Spinal cord (tissue), 10 donors: Measurements from ENCODE around the gene ATF2. TPM values are rescaled to one million over a fixed set of nuclear protein-coding genes. Genes with fewer than 3 reads are reported as not detected.

Experiments used
- DNase-seq, 6 donors: peaks; one replicate each; pipeline versions ENCODE4 v3.0.0 to v3.0.0-alpha.2; 2013 to 2015; ENCODE audit warnings: low spot score in 6 of 6, low read depth in 4 of 6
- H3K27ac ChIP-seq: one replicate; pipeline ENCODE4 v1.5.1; 2013; ENCODE audit warnings: low read depth, low read length, control low read depth
- H3K27me3 ChIP-seq: one replicate; pipeline ENCODE4 v1.6.1; 2013; ENCODE audit warnings: low read length; ENCODE audit not compliant: control insufficient read depth, insufficient read depth
- H3K36me3 ChIP-seq: one replicate; pipeline ENCODE4 v1.6.1; 2013; ENCODE audit warnings: low read length; ENCODE audit not compliant: control insufficient read depth, insufficient read depth
- H3K4me1 ChIP-seq: one replicate; pipeline ENCODE4 v1.6.1; 2013; ENCODE audit warnings: low read length; ENCODE audit not compliant: control insufficient read depth, insufficient read depth
- H3K4me3 ChIP-seq: one replicate; pipeline ENCODE4 v1.5.1; 2013; ENCODE audit warnings: low read depth, low read length, control low read depth
- H3K9me3 ChIP-seq: one replicate; pipeline ENCODE4 v1.6.1; 2013; ENCODE audit warnings: low read length; ENCODE audit not compliant: control insufficient read depth, insufficient read depth
- WGBS: methylation state at CpG from one replicate; pipeline ENCODE4 v1.1.5; 2013; ENCODE audit warnings: missing lambda C conversion rate; ENCODE audit not compliant: insufficient coverage; 5-methylcytosine and 5-hydroxymethylcytosine counted together
- polyA plus RNA-seq, 2 donors: library from polyadenylated mRNA; unstranded; fragments of 120-200 nt; gene quantifications; one replicate each; pipeline ENCODE4 v1.2.1, GENCODE V29; 2013; ENCODE audit not compliant: insufficient read length in 2 of 2
- total RNA-seq, 2 donors: library from RNA; depleted of rRNA in 1 of 2; stranded (reverse); fragments of 120-200 nt in 1 of 2; fragments of >200 nt in 1 of 2; gene quantifications; one replicate each; pipeline versions ENCODE4 v1.2.3 to v1.2.4, GENCODE V29; 2013 to 2014
- donor health status: healthy.

Gene ATF2
- total and polyA plus RNA-seq, 4 donors, result 48.7 to 88.1 (median 63.7) TPM

- H3K4me3 ChIP-seq, result no peak overlapping the region
- no peaks in the 10 kb centered on the region for H3K9me3 ChIP-seq
- no CpG with 5 or more reads among the region's 2 CpGs for WGBS
- DNase-seq, result no peak
- no peaks in the 10 kb centered on the region for H3K4me1 ChIP-seq
- peaks cover 4% of the 10 kb centered on the region for H3K36me3 ChIP-seq
- no peak overlapping the region for H3K27ac ChIP-seq
- H3K27me3 ChIP-seq, result no peaks in the 10 kb centered on the region
Observed at GRCh38 chr2:175183674-175184073, 15.7 kb upstream of the ATF2 start.

- Histone ChIP-seq H3K36me3 (peaks cover 4% of the 10 kb centered on the region), H3K27me3 (no peaks in the 10 kb centered on the region), H3K9me3 (no peaks in the 10 kb centered on the region), H3K4me1 (no peaks in the 10 kb centered on the region), H3K27ac (peak overlapping the region; percentile 82), H3K4me3 (peak overlapping the region; percentile 90)
- 51% methylated on average over 3 of the region's 5 CpGs for WGBS
- no peak for DNase-seq
Observed at GRCh38 chr2:175181877-175182308, 13.9 kb upstream of the ATF2 start.

- Histone ChIP-seq H3K27ac (peak within 1 kb of the TSS; percentile 82), H3K4me1 (no peaks in the 10 kb centered on the region), H3K27me3 (no peaks in the 10 kb centered on the region), H3K9me3 (no peaks in the 10 kb centered on the region), H3K4me3 (peak within 1 kb of the TSS; percentile 90), H3K36me3 (peaks cover 4% of the 10 kb centered on the region)
- DNase-seq, result peak; percentile 88 to 99 (median 92)
- 0% methylated on average over 47 of the region's 53 CpGs for WGBS
Observed at GRCh38 chr2:175181104-175181876, 13.3 kb upstream of the ATF2 start, which contains the start of gene ATP5MC3. TSS of gene ATP5MC3 (minus strand) at chr2:175181710. CDS start at chr2:175181393, 317 bp downstream.

- Histone ChIP-seq H3K36me3 (peaks cover 4% of the 10 kb centered on the region), H3K4me1 (no peaks in the 10 kb centered on the region), H3K27me3 (no peaks in the 10 kb centered on the region), H3K4me3 (peak overlapping the region; percentile 90), H3K9me3 (no peaks in the 10 kb centered on the region), H3K27ac (peak overlapping the region; percentile 82)
- peak in 5 of 6 donors; percentile 5 to 59 (median 12) for DNase-seq
- 0% methylated on average over 9 of the region's 10 CpGs for WGBS
Observed at GRCh38 chr2:175180701-175181103, 12.7 kb upstream of the ATF2 start.

DNA sequence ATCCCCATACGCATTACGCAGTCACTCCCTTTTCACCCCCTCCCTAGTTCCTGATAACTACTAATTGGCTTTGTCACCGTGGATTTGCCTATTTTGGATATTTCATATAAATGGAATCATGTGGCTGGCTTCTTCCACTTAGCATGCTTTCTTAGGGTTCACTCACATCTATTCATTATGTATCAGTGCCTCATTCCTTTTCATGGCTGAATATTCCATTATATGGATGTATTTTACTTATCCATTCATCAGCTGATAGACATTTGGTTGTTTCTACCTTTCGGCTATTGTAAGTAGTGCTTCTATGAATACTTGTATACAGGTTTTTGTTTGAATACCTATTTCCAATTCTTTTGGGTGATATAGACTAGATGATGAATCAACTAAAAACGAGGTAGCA, 8.6 kb upstream of the ATF2 start:
- no peak for DNase-seq
- no peaks in the 10 kb centered on the region for H3K27me3 ChIP-seq
- H3K9me3 ChIP-seq, result no peaks in the 10 kb centered on the region
- WGBS, result no CpG with 5 or more reads among the region's 5 CpGs
- no peaks in the 10 kb centered on the region for H3K4me1 ChIP-seq
- no peak overlapping the region for H3K27ac ChIP-seq
- H3K4me3 ChIP-seq, result no peak overlapping the region
- peaks cover 7% of the 10 kb centered on the region for H3K36me3 ChIP-seq

GRCh38 chr2:175175896-175176295, 7.9 kb upstream of the ATF2 start:
- Histone ChIP-seq H3K27me3 (no peaks in the 10 kb centered on the region), H3K4me1 (no peaks in the 10 kb centered on the region), H3K4me3 (no peak overlapping the region), H3K36me3 (peaks cover 7% of the 10 kb centered on the region), H3K27ac (no peak overlapping the region), H3K9me3 (no peaks in the 10 kb centered on the region)
- no peak for DNase-seq
- no CpG with 5 or more reads among the region's 1 CpG for WGBS

- Histone ChIP-seq H3K4me1 (no peaks in the 10 kb centered on the region), H3K36me3 (peaks cover 7% of the 10 kb centered on the region), H3K4me3 (no peak overlapping the region), H3K27me3 (no peaks in the 10 kb centered on the region), H3K9me3 (no peaks in the 10 kb centered on the region), H3K27ac (no peak overlapping the region)
- no CpG with 5 or more reads among the region's 2 CpGs for WGBS
- DNase-seq, result no peak
Observed at GRCh38 chr2:175175320-175175719, 7.3 kb upstream of the ATF2 start.

DNA sequence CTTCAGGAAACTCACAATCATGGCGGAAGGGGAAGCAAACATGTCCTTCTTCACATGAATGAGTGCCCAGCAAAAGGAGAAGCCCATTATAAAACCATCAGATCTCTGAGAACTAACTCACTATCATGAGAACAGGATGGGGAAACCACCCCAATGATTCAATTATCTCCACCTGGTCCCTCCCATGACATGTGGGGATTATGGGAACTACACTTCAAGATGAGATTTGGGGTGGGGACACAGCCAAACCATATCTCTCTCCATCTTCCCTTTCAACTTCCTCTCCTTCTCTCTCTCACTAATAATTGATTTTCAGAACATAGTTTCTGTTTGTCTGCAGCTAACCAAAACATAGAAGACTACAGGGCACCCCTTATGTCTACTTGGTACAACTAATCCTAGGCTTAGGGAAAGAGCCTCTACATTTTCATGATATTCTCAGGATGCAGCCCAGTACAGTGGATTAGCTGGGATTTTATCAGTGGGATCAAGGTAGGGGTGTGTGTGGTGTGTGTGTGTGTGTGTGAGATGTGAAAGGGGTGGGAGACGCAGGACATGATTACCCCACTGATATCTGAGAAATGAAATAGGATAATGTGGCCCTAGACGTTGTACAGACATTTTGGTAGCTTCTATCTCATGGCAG, 2.8 kb upstream of the ATF2 start:
- Histone ChIP-seq H3K36me3 (peaks cover 4% of the 10 kb centered on the region), H3K9me3 (no peaks in the 10 kb centered on the region), H3K4me1 (no peaks in the 10 kb centered on the region), H3K27ac (no peak overlapping the region), H3K4me3 (no peak overlapping the region), H3K27me3 (no peaks in the 10 kb centered on the region)
- 100% methylated on average over 2 of the region's 3 CpGs for WGBS
- no peak for DNase-seq

GRCh38 chr2:175169191-175169590, 1.2 kb upstream of the ATF2 start:
- no peaks in the 10 kb centered on the region for H3K27me3 ChIP-seq
- H3K27ac ChIP-seq, result no peak overlapping the region
- H3K4me3 ChIP-seq, result no peak overlapping the region
- DNase-seq, result no peak
- WGBS, result no CpG with 5 or more reads among the region's 3 CpGs
- no peaks in the 10 kb centered on the region for H3K4me1 ChIP-seq
- H3K36me3 ChIP-seq, result peaks cover under 1% of the 10 kb centered on the region
- H3K9me3 ChIP-seq, result no peaks in the 10 kb centered on the region

- WGBS, result 0% methylated on average over 6 of the region's 11 CpGs
Observed at GRCh38 chr2:175168564-175168945, 552 bp upstream of the ATF2 start.

More at GRCh38 chr2:175168564-175168945, 552 bp upstream of the ATF2 start:
- no peak for DNase-seq
- H3K27ac ChIP-seq, result peak overlapping the region; percentile 98
- no peaks in the 10 kb centered on the region for H3K27me3 ChIP-seq
- H3K36me3 ChIP-seq, result no peaks in the 10 kb centered on the region
- H3K4me3 ChIP-seq, result peak overlapping the region; percentile 100
- H3K9me3 ChIP-seq, result no peaks in the 10 kb centered on the region
- no peaks in the 10 kb centered on the region for H3K4me1 ChIP-seq
